GM12874 (cell line): Measurements from ENCODE around the gene FOXD2.

Source experiments
- TF ChIP-seq, protein P1 (sequence below): IDR thresholded peaks from 2 replicates; pipeline ENCODE4 v1.5.1; 2011; ENCODE audit warnings: low read depth, mild to moderate bottlenecking, control low read depth, low read length, moderate library complexity; ENCODE audit not compliant: insufficient read depth

FOXD2 gene

DNA sequence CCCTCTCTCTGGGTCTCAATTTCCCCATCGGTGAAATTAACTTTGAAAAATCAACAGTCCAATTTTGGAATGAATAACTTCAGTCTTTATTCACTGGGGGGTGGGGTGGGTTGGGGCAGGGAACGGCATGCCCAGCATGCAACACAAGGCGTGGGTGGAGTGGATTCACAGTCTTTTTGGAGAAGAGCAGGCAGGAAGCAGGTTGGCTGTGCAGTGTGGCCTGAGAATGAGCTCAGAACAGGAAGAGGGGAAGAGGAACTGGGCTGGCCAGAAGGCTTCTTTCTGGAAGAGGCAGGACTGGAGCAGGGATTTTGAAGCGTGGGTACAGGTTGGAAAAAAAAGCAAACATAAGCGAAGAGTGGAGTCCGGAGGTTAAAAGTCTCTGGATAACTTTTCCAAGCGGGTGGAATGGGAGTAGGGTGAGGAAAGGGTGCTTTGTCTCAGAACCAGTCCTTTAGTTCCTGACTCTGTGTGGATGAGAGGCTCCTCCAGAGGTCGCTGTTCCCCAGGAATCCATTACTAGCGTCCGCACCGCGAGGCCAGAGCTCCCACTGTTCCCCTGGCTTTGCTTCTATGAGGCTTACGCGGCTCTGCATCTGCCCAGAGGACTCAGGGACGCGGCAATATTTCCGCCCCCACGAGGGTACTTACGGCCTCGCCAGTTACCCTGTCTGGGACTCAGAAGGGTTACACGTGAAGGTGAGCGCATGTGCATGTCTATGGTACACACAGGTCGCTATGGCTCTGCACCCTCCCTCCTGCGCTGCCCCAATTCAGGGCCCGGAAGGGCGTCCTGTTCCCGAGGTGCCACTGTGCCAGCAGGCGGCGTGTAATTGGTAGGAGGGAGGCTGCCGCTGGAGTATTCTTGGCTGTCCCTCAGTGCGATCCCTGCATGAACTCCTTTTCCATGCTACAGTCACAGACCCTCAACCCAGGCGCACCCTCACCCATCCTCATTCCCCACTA lies 5.5 kb upstream of the FOXD2 start:
- TF ChIP-seq, protein P1, sequence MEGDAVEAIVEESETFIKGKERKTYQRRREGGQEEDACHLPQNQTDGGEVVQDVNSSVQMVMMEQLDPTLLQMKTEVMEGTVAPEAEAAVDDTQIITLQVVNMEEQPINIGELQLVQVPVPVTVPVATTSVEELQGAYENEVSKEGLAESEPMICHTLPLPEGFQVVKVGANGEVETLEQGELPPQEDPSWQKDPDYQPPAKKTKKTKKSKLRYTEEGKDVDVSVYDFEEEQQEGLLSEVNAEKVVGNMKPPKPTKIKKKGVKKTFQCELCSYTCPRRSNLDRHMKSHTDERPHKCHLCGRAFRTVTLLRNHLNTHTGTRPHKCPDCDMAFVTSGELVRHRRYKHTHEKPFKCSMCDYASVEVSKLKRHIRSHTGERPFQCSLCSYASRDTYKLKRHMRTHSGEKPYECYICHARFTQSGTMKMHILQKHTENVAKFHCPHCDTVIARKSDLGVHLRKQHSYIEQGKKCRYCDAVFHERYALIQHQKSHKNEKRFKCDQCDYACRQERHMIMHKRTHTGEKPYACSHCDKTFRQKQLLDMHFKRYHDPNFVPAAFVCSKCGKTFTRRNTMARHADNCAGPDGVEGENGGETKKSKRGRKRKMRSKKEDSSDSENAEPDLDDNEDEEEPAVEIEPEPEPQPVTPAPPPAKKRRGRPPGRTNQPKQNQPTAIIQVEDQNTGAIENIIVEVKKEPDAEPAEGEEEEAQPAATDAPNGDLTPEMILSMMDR = peak; percentile 78

DNA sequence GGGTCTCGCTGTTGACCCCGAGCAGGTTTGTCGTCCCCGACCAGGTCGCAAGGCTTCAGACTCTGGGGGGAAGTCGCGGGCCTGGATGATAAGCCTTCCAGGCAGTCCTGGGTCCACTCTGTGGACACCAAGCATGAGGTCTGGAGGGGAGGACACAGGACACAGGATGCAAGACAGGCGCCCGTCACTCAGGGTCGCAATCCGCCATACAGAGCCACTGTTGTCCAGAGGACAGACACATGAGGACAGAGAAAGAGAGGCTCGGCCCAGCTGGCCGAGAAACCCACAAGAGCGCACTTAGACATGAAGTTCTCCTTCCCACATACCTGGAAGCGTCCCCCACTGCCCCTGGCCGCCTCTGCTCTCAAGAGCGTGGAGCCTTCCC lies 4.8 kb upstream of the FOXD2 start:
- TF ChIP-seq, protein P1 = no peak

DNA sequence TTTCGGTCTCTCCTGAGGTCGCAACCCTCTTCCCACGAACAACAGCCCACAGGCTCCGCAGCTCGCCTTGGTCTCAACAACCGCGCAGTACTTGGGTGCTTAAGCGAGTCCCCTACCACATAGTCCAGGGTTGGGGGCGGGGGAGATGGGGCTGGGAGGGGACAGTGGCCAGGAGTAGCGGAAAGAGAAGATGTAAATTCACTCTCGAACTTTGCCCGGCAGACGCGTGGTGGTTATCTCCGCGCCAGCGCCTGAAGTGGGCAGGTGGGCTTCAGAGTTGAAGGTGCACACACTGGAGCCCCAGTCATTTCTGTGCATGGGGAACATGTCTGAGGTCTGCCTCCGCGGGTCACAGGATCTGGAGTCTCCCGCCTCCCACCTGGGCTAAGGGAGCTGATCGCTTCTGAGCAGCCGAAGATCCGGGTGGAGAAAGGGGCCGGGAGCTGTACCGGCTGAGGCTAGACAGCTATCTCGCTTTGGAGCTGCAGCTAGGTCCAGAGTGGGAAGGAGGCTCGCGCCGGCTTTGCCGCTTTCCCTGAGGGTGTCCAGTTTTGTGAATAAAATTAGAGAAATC lies 4.3 kb upstream of the FOXD2 start:
- TF ChIP-seq, protein P1 = no peak

DNA sequence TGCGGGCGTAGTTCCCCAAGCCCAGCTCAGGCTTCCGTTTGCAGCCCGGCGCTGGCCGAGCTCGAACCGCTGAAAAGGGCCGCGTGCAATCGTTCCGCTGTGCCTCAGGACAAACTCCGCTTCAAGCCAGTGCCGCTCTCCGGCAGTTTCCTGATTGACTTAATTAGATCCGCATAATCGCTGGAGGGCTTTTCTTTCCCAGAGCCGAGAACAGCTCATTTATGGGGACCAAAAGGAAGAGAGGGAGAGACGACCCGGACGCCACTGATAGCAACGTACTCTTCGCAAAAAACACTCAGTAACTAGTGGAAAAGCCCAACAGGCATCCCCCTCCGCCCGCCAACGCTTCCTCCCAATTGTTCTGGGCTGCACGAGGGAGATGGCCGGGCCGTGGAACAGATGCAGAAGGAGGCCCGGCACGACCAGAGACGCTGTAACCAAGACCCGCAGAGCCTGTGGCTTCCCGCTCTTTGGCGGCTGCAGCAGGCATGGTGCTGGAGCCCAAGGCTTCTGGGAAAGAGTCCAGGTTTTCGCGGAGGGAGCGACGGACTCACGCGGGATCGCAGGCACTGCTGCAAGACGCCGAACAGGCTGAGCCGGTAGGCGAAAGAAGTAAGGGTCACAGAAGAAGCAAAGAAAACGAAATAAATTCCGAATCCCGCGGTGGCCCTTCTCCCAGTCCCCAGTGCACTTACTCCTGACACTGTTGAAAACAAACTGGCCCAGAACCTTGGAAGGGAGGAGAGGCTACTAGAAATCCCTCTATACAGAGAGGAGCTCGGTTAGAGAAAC lies 3.6 kb upstream of the FOXD2 start:
- TF ChIP-seq, protein P1 = no peak

DNA sequence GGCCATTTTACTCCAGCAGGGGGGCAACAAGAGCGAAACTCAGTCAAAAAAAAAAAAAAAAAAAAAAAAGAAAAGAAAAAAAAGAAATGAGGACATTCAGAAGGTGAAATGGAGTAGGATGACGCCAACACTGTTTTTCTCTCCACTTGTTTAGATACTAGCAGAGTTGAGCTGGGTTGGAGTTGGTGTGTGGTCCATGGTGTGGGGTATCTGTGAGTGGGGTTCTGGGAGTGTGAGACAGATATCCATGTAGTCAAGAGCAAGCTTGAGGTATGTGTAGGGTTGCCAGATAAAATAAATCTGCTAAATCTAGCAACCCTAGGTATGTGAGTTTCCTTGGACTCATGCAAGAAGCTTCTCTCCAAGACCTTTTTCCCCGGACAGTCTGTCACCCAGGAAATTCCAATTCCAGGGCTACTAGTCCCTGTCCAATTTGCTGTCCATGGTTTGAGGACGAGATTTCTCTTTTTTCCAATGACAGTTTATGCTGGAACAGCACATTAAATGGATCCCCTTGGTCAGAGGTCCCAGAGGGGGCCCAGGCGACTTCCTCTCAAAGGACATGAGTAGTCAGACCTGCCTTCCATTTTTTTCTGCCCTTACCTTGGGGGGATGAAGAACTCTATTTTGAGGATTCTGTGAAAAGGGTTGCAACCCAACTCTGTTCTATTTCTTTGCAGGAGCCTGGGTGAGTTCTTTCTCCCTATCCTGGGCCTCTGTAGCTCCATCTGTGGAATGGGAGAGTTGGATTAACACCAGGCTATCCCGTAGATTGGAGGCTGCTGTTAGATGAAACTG lies 2.1 kb upstream of the FOXD2 start:
- TF ChIP-seq, protein P1 = no peak

DNA sequence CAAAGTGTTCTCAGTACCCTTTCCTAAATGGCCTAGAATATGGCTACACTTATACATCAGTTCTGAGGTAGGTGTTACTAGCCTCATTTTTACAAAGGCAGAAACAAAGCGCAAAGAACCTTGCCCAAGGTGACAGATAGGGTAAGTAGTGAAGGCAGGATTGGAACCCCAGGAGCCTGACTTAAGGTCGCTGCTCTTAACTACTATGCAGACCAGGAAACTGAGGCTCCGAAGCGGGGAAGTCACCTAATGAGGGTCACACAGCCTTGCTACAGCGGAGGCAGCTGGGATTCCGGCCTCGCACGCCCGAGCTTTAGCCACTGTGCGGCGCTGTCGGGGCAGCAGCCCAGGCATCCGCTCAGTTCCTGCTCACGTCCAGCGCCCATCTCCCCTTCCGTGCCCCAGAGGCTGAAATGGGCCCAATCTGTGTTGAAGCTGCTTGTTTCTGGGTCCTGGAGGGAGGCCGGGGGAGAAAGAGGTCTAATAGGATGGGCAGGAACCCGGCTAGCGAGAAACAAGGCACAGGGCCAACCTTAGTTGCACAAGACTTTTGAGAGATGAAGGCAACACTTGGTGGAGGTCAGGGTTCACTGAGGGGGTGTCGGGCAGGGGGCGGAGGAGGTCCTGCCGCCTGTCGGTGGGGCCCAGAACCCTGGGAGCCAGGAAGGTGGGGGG lies 1.4 kb upstream of the FOXD2 start:
- TF ChIP-seq, protein P1 = peak; percentile 100
